A673 (cell line): ENCODE results near the gene NFKB1. TPM values are rescaled to one million over a fixed set of nuclear protein-coding genes. Genes with fewer than 3 reads are reported as not detected.

Source experiments
- BruUV-seq: library from RNA; stranded (reverse); fragments of 400-500 nt; replicated peaks from 2 replicates; lab custom pipeline; 2021; lab: Mats Ljungman, UMichigan
- CTCF ChIA-PET: fragments of 300-600 bp; sonication (Branson Sonifier 250); formaldehyde crosslinking; loops from one replicate; lab custom pipeline; 2022; ENCODE audit warnings: antibody characterized with exemption; lab: Charles Lee
- POLR2A ChIA-PET: fragments of 300-600 bp; sonication (Branson Sonifier 250); formaldehyde crosslinking; loops from one replicate; lab custom pipeline; 2022; ENCODE audit warnings: antibody characterized with exemption; ENCODE audit not compliant: low non-redundant PET; lab: Charles Lee
- DNase-seq: peaks from one replicate; pipeline ENCODE4 v3.0.0-alpha.2; 2015; ENCODE audit warnings: low spot score
- H3K27ac ChIP-seq: fragments of 200-600 bp; sonication (generic); 2 replicates; pipeline ENCODE4 v1.5.1; 2016; ENCODE audit warnings: mixed run types, low read depth, mild to moderate bottlenecking, mixed read lengths, antibody characterized with exemption, low read length; ENCODE audit not compliant: poor library complexity, severe bottlenecking
- H3K27me3 ChIP-seq: fragments of 200-600 bp; sonication (generic); replicated peaks from 2 replicates; pipeline ENCODE4 v1.6.1; 2017; ENCODE audit warnings: mixed run types, low read depth, mild to moderate bottlenecking, mixed read lengths, antibody characterized with exemption, low read length; ENCODE audit not compliant: insufficient read depth, poor library complexity
- H3K36me3 ChIP-seq: fragments of 200-600 bp; sonication (generic); 2 replicates; pipeline ENCODE4 v1.6.1; 2016; ENCODE audit warnings: mixed run types, mild to moderate bottlenecking, mixed read lengths, antibody characterized with exemption, low read length; ENCODE audit not compliant: insufficient read depth, poor library complexity, severe bottlenecking
- H3K4me1 ChIP-seq: fragments of 200-600 bp; sonication (generic); 2 replicates; pipeline ENCODE4 v1.6.1; 2017; ENCODE audit warnings: mixed run types, mild to moderate bottlenecking, mixed read lengths, antibody characterized with exemption, low read length; ENCODE audit not compliant: insufficient read depth, poor library complexity, severe bottlenecking
- H3K4me3 ChIP-seq: fragments of 200-600 bp; sonication (generic); 2 replicates; pipeline ENCODE4 v1.5.1; 2016; ENCODE audit warnings: low read depth, mixed run types, mild to moderate bottlenecking, mixed read lengths, low read length; ENCODE audit not compliant: poor library complexity, severe bottlenecking
- H3K9me3 ChIP-seq: fragments of 200-600 bp; sonication (generic); 2 replicates; pipeline ENCODE4 v1.6.1; 2016; ENCODE audit warnings: mixed run types, low read depth, mild to moderate bottlenecking, mixed read lengths, antibody characterized with exemption, low read length; ENCODE audit not compliant: poor library complexity, severe bottlenecking
- CTCF ChIP-seq: fragments of 300-800, 200-600 bp; sonication (generic); conservative IDR thresholded peaks from 2 replicates; pipeline ENCODE4 v1.5.1; 2017; ENCODE audit warnings: low read depth, mild to moderate bottlenecking, antibody characterized with exemption, low read length, moderate library complexity, mixed read lengths
- EZH2 ChIP-seq: fragments of 200-600 bp; sonication (generic); IDR thresholded peaks from 2 replicates; pipeline ENCODE4 v1.6.1; 2017; ENCODE audit warnings: borderline replicate concordance, low read depth, mild to moderate bottlenecking, mixed read lengths, antibody characterized with exemption, low read length; ENCODE audit not compliant: poor library complexity, severe bottlenecking
- intact Hi-C: fragments of 100-400 bp; cut with micrococcal nuclease; formaldehyde crosslinking; loops from one replicate; pipeline ENCODE4 v1.10.0; 2022; ENCODE audit not compliant: unreplicated experiment
- total RNA-seq: library from RNA; stranded (reverse); gene quantifications from 2 replicates; pipeline ENCODE4 v1.2.3, GENCODE V29; 2021

NFKB1 gene
- total RNA-seq, 1 experiment from 2014 or later, result 26.1 TPM

- Histone ChIP-seq H3K36me3 (no peaks in the 10 kb centered on the region), H3K4me3 (no peak overlapping the region), H3K4me1 (no peaks in the 10 kb centered on the region), H3K27me3 (no peaks in the 10 kb centered on the region), H3K9me3 (no peaks in the 10 kb centered on the region), H3K27ac (no peak overlapping the region)
- no peak for TF ChIP-seq EZH2
- no peak for TF ChIP-seq CTCF
- BruUV-seq, result no TSS peak
- ChIA-PET POLR2A (no interaction called here), CTCF (no interaction called here)
- DNase-seq, result no peak
- intact Hi-C loops, result no loop called here
These were observed 139.5 kb downstream of the NFKB1 start for GRCh38 chr4:102640669-102641068.

- no peaks in the 10 kb centered on the region for H3K27me3 ChIP-seq
- POLR2A ChIA-PET, result no interaction called here
- no peak overlapping the region for H3K27ac ChIP-seq
- DNase-seq, result no peak
- H3K9me3 ChIP-seq, result no peaks in the 10 kb centered on the region
- no peaks in the 10 kb centered on the region for H3K4me1 ChIP-seq
- no peak overlapping the region for H3K4me3 ChIP-seq
- CTCF ChIA-PET, result no interaction called here
- intact Hi-C loops, result no loop called here
- no peaks in the 10 kb centered on the region for H3K36me3 ChIP-seq
- TF ChIP-seq EZH2 (no peak), CTCF (no peak)
- BruUV-seq, result no TSS peak
These were observed 140.6 kb downstream of the NFKB1 start for GRCh38 chr4:102641793-102642192.

GRCh38 chr4:102642631-102643298, 141.6 kb downstream of the NFKB1 start:
- intact Hi-C loops, result no loop called here

More at GRCh38 chr4:102642631-102643298, 141.6 kb downstream of the NFKB1 start:
- Histone ChIP-seq H3K4me3 (no peak overlapping the region), H3K9me3 (no peaks in the 10 kb centered on the region), H3K27me3 (no peaks in the 10 kb centered on the region), H3K27ac (no peak overlapping the region), H3K4me1 (no peaks in the 10 kb centered on the region), H3K36me3 (no peaks in the 10 kb centered on the region)
- POLR2A ChIA-PET, result no interaction called here
- no TSS peak for BruUV-seq
- no peak for DNase-seq
- TF ChIP-seq EZH2 (no peak), CTCF (no peak)
- CTCF ChIA-PET, result no interaction called here
